ENCODE results near the gene AGRN.
A peak's percentile ranks its signal among the peaks of the same experiment; 100 is the strongest.
"Not testable (repeated sequence)": the region's sequence is repeated elsewhere in the genome, so short reads cannot be mapped to it uniquely, and the experiment has no call there.

Gene AGRN

DNA sequence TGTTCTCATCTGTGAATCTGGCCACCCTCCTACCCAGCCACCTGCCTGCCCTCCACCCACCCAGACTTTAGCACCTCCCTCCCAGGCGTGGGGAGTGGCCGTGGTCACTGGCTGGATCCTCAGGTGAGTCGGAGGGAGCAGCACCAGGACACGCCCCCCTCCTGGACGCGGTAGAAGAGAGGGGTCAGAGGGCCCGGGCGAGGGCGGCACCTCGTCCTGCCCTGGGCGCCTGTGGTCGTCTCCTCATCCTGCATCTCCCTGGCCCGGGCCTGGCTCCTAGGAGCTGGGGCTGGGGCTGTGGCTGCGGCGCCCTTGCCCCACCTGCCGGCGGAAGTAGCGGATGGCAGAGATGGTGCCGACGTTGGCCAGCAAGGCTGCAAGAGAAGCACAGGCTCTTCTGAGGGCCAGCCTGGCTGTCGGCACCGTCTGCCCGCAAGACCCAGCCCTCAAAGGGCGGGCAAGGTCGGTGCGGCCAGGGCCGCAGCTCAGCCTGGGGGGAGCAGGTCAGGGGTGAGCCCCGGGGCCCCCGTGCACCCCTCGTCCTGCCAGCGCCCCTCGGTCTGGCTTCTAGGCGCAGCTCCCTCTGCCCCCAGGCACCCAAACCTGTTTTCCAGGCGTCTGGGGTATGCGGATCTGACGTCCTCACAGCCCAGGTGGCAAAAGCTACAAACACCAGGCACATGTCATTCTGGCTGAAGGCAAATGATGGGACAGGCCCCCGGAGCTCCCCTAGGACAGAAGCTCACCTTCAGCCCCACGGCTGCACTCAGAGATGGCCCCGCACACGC, 43.8 kb upstream of the AGRN start:
- Histone ChIP-seq H3K4me3 (ENCODE audit: low read depth in 1 of 2, low read length in 2 of 2) (peak overlapping the region in 1 of 2 donors; percentile 8), H3K27me3 (ENCODE audit: control insufficient read depth in 1 of 2, insufficient read depth in 2 of 2, low read length in 2 of 2) (peaks cover 8 to 12% of the 10 kb centered on the region in 2 donors), H3K9ac (ENCODE audit: low read depth in 1 of 2, low read length in 2 of 2) (no peak overlapping the region)

DNA sequence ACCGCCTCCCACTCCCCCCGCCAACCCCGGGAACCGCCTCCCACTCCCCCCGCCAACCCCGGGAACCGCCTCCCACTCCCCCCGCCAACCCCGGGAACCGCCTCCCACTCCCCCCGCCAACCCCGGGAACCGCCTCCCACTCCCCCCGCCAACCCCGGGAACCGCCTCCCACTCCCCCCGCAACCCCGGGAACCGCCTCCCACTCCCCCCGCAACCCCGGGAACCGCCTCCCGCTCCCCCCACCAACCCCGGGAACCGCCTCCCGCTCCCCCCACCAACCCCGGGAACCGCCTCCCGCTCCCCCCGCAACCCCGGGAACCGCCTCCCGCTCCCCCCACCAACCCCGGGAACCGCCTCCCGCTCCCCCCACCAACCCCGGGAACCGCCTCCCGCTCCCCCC, 43.1 kb upstream of the AGRN start:
- H3K4me1 ChIP-seq (ENCODE audit: control insufficient read depth in 1 of 2, insufficient read depth in 2 of 2, low read length in 2 of 2); H3K27ac ChIP-seq (ENCODE audit: low read depth, low read length); H3K4me3 ChIP-seq (ENCODE audit: low read depth in 1 of 2, low read length in 2 of 2); H3K9ac ChIP-seq (ENCODE audit: low read depth in 1 of 2, low read length in 2 of 2); H3K27me3 ChIP-seq (ENCODE audit: control insufficient read depth in 1 of 2, insufficient read depth in 2 of 2, low read length in 2 of 2); H3K9me3 ChIP-seq (ENCODE audit: control insufficient read depth in 1 of 2, low read length in 2 of 2); H3K36me3 ChIP-seq (ENCODE audit: control insufficient read depth in 1 of 2, insufficient read depth in 2 of 2, low read length in 2 of 2): not testable (repeated sequence)

More for the DNA sequence above, 43.8 kb upstream of the AGRN start:
- Histone ChIP-seq H3K9me3 (ENCODE audit: control insufficient read depth in 1 of 2, low read length in 2 of 2) (no peaks in the 10 kb centered on the region), H3K36me3 (ENCODE audit: control insufficient read depth in 1 of 2, insufficient read depth in 2 of 2, low read length in 2 of 2) (no peaks in the 10 kb centered on the region), H3K27ac (ENCODE audit: low read depth, low read length) (no peak overlapping the region), H3K4me1 (ENCODE audit: control insufficient read depth in 1 of 2, insufficient read depth in 2 of 2, low read length in 2 of 2) (peaks cover 0 to 4% of the 10 kb centered on the region in 2 donors)

DNA sequence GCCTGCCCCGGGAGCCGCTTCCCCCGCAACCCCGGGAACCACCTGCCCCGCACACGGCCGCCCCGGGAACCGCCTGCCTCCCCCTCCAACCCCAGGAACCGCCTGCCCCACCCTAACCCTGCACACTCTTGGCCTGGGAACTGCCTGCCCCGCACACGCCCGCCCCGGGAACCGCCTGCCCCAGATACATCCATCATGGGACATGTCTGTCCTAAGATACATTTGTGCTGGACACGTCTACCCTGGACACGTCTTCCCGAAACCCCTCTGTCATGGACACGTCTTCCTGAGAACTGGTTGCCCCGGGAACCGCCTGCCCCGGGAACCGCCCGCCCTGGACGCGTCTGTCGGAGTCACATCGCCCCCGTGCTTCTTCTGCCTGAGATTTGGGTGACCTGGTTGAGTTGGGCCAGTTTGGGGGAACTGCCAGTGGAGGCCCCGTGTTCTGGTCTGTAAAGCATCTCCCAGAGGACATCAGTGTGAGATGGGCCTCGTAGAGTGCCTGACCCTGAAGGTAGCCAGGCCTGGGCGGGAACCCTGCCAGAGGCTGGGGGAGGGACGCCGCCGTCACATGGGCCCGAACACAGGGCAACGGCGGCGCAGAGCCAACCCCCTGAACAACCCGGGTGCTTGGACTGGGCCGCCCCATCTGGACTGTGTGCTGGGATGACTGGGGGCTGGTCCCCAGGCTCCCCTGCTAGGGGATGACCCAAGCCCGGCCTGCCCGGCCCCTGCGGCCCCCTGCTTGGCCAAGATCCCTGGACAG, 41.7 kb upstream of the AGRN start:
- no peak overlapping the region for H3K4me3 ChIP-seq (ENCODE audit: low read depth in 1 of 2, low read length in 2 of 2)
- no peaks in the 10 kb centered on the region for H3K9me3 ChIP-seq (ENCODE audit: control insufficient read depth in 1 of 2, low read length in 2 of 2)
- no peaks in the 10 kb centered on the region for H3K36me3 ChIP-seq (ENCODE audit: control insufficient read depth in 1 of 2, insufficient read depth in 2 of 2, low read length in 2 of 2)
- peaks cover 9 to 17% of the 10 kb centered on the region in 2 donors for H3K27me3 ChIP-seq (ENCODE audit: control insufficient read depth in 1 of 2, insufficient read depth in 2 of 2, low read length in 2 of 2)
- no peak overlapping the region for H3K27ac ChIP-seq (ENCODE audit: low read depth, low read length)
- peaks cover 0 to 4% of the 10 kb centered on the region in 2 donors for H3K4me1 ChIP-seq (ENCODE audit: control insufficient read depth in 1 of 2, insufficient read depth in 2 of 2, low read length in 2 of 2)
- no peak overlapping the region for H3K9ac ChIP-seq (ENCODE audit: low read depth in 1 of 2, low read length in 2 of 2)

DNA sequence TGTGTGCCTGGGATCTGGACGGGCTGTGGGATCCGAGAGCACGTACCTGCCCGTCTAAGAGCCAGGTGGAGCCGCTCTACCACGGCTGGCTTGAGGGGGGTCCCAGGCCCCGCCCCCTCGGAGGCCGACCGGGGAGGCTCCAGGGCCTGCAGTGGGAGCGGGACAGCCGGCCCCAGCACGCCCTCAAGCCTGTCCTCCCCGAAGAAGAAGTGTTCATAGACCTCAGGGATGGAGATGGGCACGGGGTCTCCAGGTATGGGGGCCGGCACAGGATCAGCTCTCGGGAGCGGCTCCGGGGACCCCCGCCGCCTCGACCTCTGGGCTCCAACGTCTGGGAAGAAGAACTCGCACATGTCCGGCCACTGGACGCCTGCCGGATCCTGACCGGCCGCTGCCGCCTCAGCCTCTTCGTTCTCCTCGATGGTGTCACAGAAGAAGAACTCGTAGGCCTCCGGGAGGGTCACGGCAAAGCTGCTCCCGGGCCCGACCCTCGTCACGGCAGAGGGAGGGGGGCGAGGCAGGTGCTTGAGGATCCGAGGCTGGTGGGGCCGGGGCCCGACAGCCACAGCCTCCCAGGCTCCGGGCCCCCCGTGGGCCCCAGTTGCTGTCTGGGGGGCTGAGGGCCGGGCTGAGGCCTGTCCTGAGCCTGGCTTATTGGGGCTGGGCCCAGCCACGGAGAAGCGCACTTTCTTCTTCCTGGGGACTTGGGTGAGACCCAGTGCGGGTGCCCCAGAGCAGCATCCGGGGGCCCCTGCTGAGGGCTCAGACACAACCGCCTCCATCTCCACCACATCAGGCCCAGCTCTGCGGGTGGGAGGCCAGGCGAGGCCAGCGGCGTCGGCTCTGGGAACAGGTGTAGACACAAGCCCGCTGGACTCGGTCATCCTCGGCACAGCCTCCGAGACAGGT, 40.8 kb upstream of the AGRN start:
- peaks cover 0 to 4% of the 10 kb centered on the region in 2 donors for H3K4me1 ChIP-seq (ENCODE audit: control insufficient read depth in 1 of 2, insufficient read depth in 2 of 2, low read length in 2 of 2)
- peaks cover 9 to 22% of the 10 kb centered on the region in 2 donors for H3K27me3 ChIP-seq (ENCODE audit: control insufficient read depth in 1 of 2, insufficient read depth in 2 of 2, low read length in 2 of 2)
- H3K9ac ChIP-seq (ENCODE audit: low read depth in 1 of 2, low read length in 2 of 2): no peak overlapping the region
- no peak overlapping the region for H3K4me3 ChIP-seq (ENCODE audit: low read depth in 1 of 2, low read length in 2 of 2)
- no peaks in the 10 kb centered on the region for H3K9me3 ChIP-seq (ENCODE audit: control insufficient read depth in 1 of 2, low read length in 2 of 2)
- H3K36me3 ChIP-seq (ENCODE audit: control insufficient read depth in 1 of 2, insufficient read depth in 2 of 2, low read length in 2 of 2): no peaks in the 10 kb centered on the region
- no peak overlapping the region for H3K27ac ChIP-seq (ENCODE audit: low read depth, low read length)

DNA sequence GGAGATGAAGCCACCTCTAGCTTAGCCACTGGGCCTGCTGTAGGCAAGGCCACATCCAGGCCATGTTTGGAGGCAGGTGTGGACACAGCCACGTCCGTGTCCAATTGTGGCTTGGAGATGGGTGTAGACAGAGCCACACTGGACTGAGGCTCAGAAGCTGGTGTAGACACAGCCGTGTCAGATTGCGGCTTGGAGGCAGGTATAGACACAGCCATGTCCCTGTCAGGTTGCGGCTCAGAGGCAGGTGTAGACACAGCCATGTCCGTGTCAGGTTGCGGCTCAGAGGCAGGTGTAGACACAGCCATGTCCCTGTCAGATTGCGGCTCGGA, 40.2 kb upstream of the AGRN start:
- Histone ChIP-seq H3K4me3 (ENCODE audit: low read depth in 1 of 2, low read length in 2 of 2) (no peak overlapping the region), H3K9me3 (ENCODE audit: control insufficient read depth in 1 of 2, low read length in 2 of 2) (no peaks in the 10 kb centered on the region), H3K9ac (ENCODE audit: low read depth in 1 of 2, low read length in 2 of 2) (no peak overlapping the region), H3K36me3 (ENCODE audit: control insufficient read depth in 1 of 2, insufficient read depth in 2 of 2, low read length in 2 of 2) (no peaks in the 10 kb centered on the region), H3K27ac (ENCODE audit: low read depth, low read length) (no peak overlapping the region), H3K27me3 (ENCODE audit: control insufficient read depth in 1 of 2, insufficient read depth in 2 of 2, low read length in 2 of 2) (peaks cover 9 to 22% of the 10 kb centered on the region in 2 donors), H3K4me1 (ENCODE audit: control insufficient read depth in 1 of 2, insufficient read depth in 2 of 2, low read length in 2 of 2) (peaks cover 0 to 4% of the 10 kb centered on the region in 2 donors)

DNA sequence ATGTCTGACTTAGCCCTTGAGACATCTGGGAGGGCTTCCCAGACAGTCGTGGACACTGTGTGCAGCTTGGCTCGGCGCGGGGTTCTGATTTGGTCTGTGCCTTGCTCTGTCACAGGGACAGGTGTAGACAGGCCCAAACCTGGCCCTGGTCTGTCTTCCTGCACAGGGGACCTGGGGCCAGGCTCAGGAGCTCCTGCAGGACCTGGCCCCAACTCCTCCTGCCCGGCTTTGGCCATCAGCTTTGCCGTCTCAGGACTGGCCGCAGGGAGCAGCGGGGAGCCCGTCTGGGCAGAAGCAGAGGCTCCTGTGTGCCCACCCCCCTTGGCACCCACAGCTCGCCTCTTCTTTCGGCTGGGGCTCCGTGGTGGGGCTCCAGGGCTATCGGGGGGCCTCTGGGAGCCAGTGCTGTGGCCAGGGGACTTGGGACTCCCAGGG, 39.8 kb upstream of the AGRN start:
- H3K36me3 ChIP-seq (ENCODE audit: control insufficient read depth in 1 of 2, insufficient read depth in 2 of 2, low read length in 2 of 2): no peaks in the 10 kb centered on the region
- peaks cover 0 to 4% of the 10 kb centered on the region in 2 donors for H3K4me1 ChIP-seq (ENCODE audit: control insufficient read depth in 1 of 2, insufficient read depth in 2 of 2, low read length in 2 of 2)
- no peaks in the 10 kb centered on the region for H3K9me3 ChIP-seq (ENCODE audit: control insufficient read depth in 1 of 2, low read length in 2 of 2)
- no peak overlapping the region for H3K9ac ChIP-seq (ENCODE audit: low read depth in 1 of 2, low read length in 2 of 2)
- peaks cover 11 to 24% of the 10 kb centered on the region in 2 donors for H3K27me3 ChIP-seq (ENCODE audit: control insufficient read depth in 1 of 2, insufficient read depth in 2 of 2, low read length in 2 of 2)
- no peak overlapping the region for H3K4me3 ChIP-seq (ENCODE audit: low read depth in 1 of 2, low read length in 2 of 2)
- H3K27ac ChIP-seq (ENCODE audit: low read depth, low read length): no peak overlapping the region

DNA sequence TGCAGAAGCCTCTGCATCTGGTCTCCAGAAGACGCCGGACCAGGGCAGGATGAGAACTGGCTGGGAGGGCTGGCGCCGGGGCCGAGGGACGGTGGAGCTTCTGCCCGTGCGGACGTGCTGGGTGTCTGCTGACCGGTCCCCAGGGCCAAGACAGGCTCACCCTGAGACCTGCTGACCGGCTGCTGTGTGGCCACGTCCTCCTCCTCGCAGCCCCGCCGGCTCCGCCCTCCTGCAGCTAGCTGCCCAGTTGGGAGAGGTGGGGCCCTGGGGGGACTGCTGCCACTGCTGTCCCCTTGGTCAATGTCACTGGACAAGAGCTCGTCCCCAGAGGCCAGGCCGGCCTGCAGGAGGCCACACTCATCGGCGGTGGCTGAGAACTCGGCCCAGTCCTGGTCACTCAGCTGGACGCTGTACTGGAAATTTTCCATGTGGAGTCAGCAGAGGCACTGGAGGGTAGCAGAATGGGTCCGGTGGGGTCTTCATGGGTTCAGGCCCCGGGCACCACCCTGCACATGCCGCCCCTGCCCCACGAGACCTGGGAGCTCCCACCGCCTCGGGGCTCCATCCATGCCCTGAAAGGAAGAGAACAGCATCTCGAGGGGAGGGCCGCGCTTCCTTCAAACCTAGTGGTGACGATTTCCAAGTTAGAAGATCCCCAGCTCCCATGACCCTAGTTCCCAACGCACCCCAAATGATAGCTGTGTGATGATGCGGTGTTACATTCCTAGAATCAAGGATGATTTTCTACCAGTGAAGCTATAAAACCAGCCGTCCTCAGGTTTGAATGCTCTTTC, 39.1 kb upstream of the AGRN start:
- Histone ChIP-seq H3K4me1 (ENCODE audit: control insufficient read depth in 1 of 2, insufficient read depth in 2 of 2, low read length in 2 of 2) (peaks cover 0 to 4% of the 10 kb centered on the region in 2 donors), H3K27ac (ENCODE audit: low read depth, low read length) (no peak overlapping the region), H3K9ac (ENCODE audit: low read depth in 1 of 2, low read length in 2 of 2) (no peak overlapping the region), H3K9me3 (ENCODE audit: control insufficient read depth in 1 of 2, low read length in 2 of 2) (no peaks in the 10 kb centered on the region), H3K4me3 (ENCODE audit: low read depth in 1 of 2, low read length in 2 of 2) (no peak overlapping the region), H3K27me3 (ENCODE audit: control insufficient read depth in 1 of 2, insufficient read depth in 2 of 2, low read length in 2 of 2) (peaks cover 14 to 27% of the 10 kb centered on the region in 2 donors), H3K36me3 (ENCODE audit: control insufficient read depth in 1 of 2, insufficient read depth in 2 of 2, low read length in 2 of 2) (no peaks in the 10 kb centered on the region)

DNA sequence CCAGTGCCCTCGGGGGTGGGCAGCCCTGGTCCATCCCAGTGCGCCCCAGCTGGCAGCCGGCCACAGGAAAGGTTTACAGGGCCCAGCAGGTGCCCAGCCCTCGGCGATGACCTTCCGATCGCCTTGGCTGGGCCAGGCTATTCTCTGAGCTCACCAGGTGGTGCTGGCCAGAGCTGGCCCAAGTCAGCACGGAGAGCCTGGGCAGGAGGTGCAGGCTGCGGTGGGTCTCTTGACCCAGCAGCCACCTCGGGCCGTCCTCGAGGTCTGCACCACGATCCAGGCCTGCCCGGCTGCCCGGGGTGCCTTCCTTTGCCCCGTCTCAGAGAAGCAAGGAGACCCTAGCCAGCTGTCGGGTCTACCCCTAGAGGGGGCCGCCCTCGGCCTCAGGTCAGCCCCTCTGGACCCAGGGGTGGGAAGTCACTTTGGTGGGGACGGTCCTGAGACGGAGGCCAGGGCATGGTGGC, 38.4 kb upstream of the AGRN start:
- no peaks in the 10 kb centered on the region for H3K4me1 ChIP-seq (ENCODE audit: control insufficient read depth in 1 of 2, insufficient read depth in 2 of 2, low read length in 2 of 2)
- no peaks in the 10 kb centered on the region for H3K9me3 ChIP-seq (ENCODE audit: control insufficient read depth in 1 of 2, low read length in 2 of 2)
- H3K9ac ChIP-seq (ENCODE audit: low read depth in 1 of 2, low read length in 2 of 2): no peak overlapping the region
- H3K4me3 ChIP-seq (ENCODE audit: low read depth in 1 of 2, low read length in 2 of 2): no peak overlapping the region
- H3K27me3 ChIP-seq (ENCODE audit: control insufficient read depth in 1 of 2, insufficient read depth in 2 of 2, low read length in 2 of 2): peaks cover 14 to 27% of the 10 kb centered on the region in 2 donors
- no peak overlapping the region for H3K27ac ChIP-seq (ENCODE audit: low read depth, low read length)
- no peaks in the 10 kb centered on the region for H3K36me3 ChIP-seq (ENCODE audit: control insufficient read depth in 1 of 2, insufficient read depth in 2 of 2, low read length in 2 of 2)

DNA sequence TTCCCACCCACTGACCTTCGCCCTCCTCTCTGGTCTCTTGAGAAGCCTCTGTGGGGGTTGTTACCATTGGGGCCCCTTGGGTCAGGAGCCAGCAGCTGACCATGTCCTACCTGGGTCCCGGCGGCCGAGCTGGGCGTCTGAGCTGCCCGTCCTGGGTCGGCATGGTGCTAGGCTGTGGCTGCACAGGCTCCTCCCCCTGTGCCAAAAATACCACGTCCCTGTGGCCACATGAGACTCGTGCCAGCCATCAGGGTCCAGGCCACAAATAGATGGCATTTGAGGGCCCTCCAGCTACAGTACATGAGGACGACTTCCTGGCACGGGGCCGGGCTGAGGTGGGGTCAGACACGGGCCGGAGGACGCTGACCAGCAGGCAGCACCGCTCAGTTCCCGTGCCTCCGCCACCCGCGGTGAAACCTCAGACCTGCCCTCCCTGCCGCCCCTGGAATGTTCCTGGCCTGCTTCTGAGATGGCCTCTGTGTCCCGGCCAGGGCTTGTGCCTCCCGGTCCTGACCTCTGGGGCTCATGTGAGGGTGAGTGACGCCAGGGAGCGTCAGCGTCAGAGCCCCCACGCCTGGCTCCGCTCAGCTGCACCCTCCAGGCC, 37.9 kb upstream of the AGRN start, which contains the start of gene PERM1:
TSS of gene PERM1 (minus strand) at position 139 of the 604 bp plus-strand sequence. CDS start 1,064 bp downstream, outside the sequence.
- no peaks in the 10 kb centered on the region for H3K36me3 ChIP-seq (ENCODE audit: control insufficient read depth in 1 of 2, insufficient read depth in 2 of 2, low read length in 2 of 2)
- H3K9me3 ChIP-seq (ENCODE audit: control insufficient read depth in 1 of 2, low read length in 2 of 2): no peaks in the 10 kb centered on the region
- no peak within 1 kb of the TSS for H3K9ac ChIP-seq (ENCODE audit: low read depth in 1 of 2, low read length in 2 of 2)
- no peak within 1 kb of the TSS for H3K4me3 ChIP-seq (ENCODE audit: low read depth in 1 of 2, low read length in 2 of 2)
- H3K27me3 ChIP-seq (ENCODE audit: control insufficient read depth in 1 of 2, insufficient read depth in 2 of 2, low read length in 2 of 2): peaks cover 14 to 27% of the 10 kb centered on the region in 2 donors
- H3K27ac ChIP-seq (ENCODE audit: low read depth, low read length): no peak within 1 kb of the TSS
- no peaks in the 10 kb centered on the region for H3K4me1 ChIP-seq (ENCODE audit: control insufficient read depth in 1 of 2, insufficient read depth in 2 of 2, low read length in 2 of 2)

Data from duodenal mucosa (tissue), 2 donors.